Osteocyte (in vitro differentiated cells): ENCODE data around the gene KDM4C. TPM values are rescaled to one million over a fixed set of nuclear protein-coding genes. Genes with fewer than 3 reads are reported as not detected.

Experiments used
- DNase-seq: peaks from one replicate; pipeline ENCODE4 v3.0.0; 2021; ENCODE audit warnings: mixed read lengths; ENCODE audit not compliant: unreplicated experiment; ENCODE audit errors: extremely low spot score
- H3K27ac Mint-ChIP-seq: one replicate; pipeline ENCODE4 v1.8.0; 2021; ENCODE audit warnings: mild to moderate bottlenecking, mixed read lengths; ENCODE audit not compliant: unreplicated experiment
- H3K27me3 Mint-ChIP-seq: one replicate; pipeline ENCODE4 v1.8.0; 2021; ENCODE audit warnings: mixed read lengths; ENCODE audit not compliant: unreplicated experiment
- H3K36me3 Mint-ChIP-seq: one replicate; pipeline ENCODE4 v1.8.0; 2021; ENCODE audit warnings: mixed read lengths; ENCODE audit not compliant: unreplicated experiment
- H3K4me1 Mint-ChIP-seq: one replicate; pipeline ENCODE4 v1.8.0; 2021; ENCODE audit warnings: mixed read lengths; ENCODE audit not compliant: unreplicated experiment
- H3K4me3 Mint-ChIP-seq: one replicate; pipeline ENCODE4 v1.8.0; 2021; ENCODE audit warnings: mild to moderate bottlenecking, moderate library complexity, mixed read lengths; ENCODE audit not compliant: unreplicated experiment
- H3K9me3 Mint-ChIP-seq: one replicate; pipeline ENCODE4 v1.8.0; 2021; ENCODE audit warnings: mixed read lengths; ENCODE audit not compliant: unreplicated experiment
- total RNA-seq: library from RNA; stranded (reverse); gene quantifications from 2 replicates; pipeline ENCODE4 v1.2.1, GENCODE V29; 2021
- TF ChIP-seq, protein P1 (sequence below): fragments of 200-600 bp; sonication (generic); IDR thresholded peaks from 2 replicates; pipeline ENCODE4 v1.5.0; 2021; ENCODE audit warnings: antibody characterized with exemption, mild to moderate bottlenecking, moderate library complexity

KDM4C gene
- total RNA-seq, 1 donor from 2014 or later = 25.3 TPM

DNA sequence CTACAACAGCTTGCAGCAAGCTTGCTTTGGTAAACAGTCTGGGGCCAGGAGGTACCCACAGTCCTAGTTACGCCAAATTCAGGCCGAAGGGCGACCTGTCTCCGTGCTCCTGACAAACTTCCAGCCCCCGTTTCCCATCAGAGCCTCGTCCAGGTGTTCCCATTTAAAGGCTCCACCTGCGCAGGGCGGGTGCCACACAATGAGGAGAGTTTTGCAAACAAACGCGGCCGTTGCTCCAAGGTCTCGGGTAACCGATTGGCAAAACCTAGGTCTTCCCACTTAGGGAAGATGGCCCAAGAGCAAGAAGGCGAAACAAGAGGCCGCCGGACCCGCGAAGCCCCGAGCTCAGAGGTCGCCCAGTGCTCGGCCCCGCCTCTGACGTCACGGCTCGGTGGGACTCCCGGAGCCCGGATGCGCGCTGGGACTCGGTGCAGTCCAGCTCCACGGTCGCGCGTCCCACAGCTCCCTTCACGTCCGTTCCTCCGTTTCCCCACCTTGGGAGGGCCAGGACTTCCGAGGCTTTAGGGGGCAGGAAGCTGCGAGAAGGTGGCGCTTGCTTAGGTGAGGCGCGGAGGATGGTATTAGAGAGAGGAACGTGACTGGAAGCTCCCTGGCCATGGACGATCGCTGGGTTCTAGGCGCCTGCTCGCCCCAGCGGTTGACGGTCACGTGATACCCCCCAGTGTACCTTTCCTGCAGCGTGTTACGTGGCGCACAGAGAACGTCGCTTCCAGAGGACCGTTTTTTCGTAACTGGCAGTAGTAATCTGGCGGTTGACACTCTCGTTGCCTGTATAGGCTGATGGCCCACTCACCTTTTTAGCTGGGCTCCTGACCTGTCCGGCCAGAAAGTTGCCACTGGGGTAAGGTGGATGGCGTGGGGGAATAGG, 41.8 kb upstream of the KDM4C start:
- Mint-ChIP-seq H3K4me1 (no peaks in the 10 kb centered on the region), H3K36me3 (no peaks in the 10 kb centered on the region), H3K27me3 (no peaks in the 10 kb centered on the region), H3K9me3 (no peaks in the 10 kb centered on the region), H3K4me3 (no peak overlapping the region), H3K27ac (peak overlapping the region; percentile 27)
- TF ChIP-seq, protein P1, sequence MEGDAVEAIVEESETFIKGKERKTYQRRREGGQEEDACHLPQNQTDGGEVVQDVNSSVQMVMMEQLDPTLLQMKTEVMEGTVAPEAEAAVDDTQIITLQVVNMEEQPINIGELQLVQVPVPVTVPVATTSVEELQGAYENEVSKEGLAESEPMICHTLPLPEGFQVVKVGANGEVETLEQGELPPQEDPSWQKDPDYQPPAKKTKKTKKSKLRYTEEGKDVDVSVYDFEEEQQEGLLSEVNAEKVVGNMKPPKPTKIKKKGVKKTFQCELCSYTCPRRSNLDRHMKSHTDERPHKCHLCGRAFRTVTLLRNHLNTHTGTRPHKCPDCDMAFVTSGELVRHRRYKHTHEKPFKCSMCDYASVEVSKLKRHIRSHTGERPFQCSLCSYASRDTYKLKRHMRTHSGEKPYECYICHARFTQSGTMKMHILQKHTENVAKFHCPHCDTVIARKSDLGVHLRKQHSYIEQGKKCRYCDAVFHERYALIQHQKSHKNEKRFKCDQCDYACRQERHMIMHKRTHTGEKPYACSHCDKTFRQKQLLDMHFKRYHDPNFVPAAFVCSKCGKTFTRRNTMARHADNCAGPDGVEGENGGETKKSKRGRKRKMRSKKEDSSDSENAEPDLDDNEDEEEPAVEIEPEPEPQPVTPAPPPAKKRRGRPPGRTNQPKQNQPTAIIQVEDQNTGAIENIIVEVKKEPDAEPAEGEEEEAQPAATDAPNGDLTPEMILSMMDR = no peak
- DNase-seq = no peak

DNA sequence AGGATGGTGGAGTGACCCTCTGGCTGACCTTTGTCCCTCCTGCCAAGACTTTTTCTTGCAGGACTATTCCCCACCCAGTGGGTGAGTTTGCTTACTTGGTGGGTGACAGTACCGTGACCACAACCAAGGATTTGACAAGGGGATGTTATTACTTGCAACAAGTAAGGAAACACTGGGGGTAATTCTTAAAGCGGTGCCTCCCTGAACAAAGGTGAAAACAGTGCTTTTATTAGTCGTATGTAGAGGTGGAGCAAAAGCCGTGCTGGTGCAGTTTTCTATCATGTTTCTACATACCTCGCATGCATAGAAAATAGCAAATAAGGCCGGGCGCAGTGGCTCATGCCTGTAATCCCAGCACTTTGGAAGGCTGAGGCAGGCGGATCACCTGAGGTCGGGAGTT, 41.0 kb upstream of the KDM4C start:
- H3K9me3 Mint-ChIP-seq = no peaks in the 10 kb centered on the region
- H3K4me1 Mint-ChIP-seq = no peaks in the 10 kb centered on the region
- no peak overlapping the region for H3K4me3 Mint-ChIP-seq
- H3K27ac Mint-ChIP-seq = no peak overlapping the region
- no peaks in the 10 kb centered on the region for H3K27me3 Mint-ChIP-seq
- no peak for DNase-seq
- TF ChIP-seq, protein P1 = no peak
- H3K36me3 Mint-ChIP-seq = no peaks in the 10 kb centered on the region

DNA sequence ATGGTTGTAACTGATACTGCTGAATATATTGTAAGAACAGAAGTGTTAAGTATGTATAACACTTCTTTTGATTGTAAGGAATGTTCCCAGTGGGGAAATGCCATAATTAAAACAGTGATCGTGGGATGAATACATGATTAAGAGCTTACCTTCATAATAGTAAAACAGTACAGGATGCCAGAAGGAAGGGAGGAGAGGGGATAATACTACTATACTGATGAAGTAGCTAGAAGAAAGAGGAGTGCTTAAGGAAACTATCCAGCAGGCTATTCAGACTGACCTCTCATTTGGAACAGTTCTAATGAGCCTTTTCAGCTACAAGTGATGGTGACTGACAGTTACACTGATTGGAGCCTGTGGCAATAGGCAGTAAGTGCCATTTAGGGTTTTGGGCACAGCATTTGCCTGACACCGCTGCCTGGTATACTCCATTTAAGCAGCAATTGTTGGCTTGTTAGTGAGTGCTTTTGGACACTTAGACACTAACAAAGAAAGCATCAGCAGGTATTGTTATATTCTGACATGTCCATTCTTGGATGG, 33.8 kb upstream of the KDM4C start:
- no peaks in the 10 kb centered on the region for H3K9me3 Mint-ChIP-seq
- TF ChIP-seq, protein P1 = no peak
- H3K4me3 Mint-ChIP-seq = no peak overlapping the region
- no peaks in the 10 kb centered on the region for H3K36me3 Mint-ChIP-seq
- peaks cover 10% of the 10 kb centered on the region for H3K27me3 Mint-ChIP-seq
- H3K27ac Mint-ChIP-seq = no peak overlapping the region
- DNase-seq = no peak
- no peaks in the 10 kb centered on the region for H3K4me1 Mint-ChIP-seq

DNA sequence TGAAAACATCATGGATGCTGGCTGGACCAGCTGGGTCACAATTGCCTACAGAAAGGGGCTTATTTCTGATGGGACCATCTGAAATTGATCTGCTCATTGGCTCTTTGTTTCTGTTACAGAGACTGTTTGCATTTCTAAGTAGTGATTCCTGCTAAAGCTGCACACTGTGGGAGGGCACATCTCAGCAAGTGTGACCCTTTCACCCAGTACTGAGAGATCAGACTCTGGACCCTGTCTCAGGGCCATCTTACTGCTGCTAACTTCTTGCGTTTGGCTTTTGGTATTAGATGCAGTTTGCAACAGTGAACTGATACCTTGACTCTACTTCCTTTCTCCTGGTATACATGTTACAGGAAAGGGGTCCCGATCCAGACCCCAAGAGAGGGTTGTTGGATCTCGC, 24.5 kb upstream of the KDM4C start:
- no peak for DNase-seq
- Mint-ChIP-seq H3K4me1 (no peaks in the 10 kb centered on the region), H3K27ac (no peak overlapping the region), H3K27me3 (no peaks in the 10 kb centered on the region), H3K9me3 (no peaks in the 10 kb centered on the region), H3K4me3 (no peak overlapping the region), H3K36me3 (no peaks in the 10 kb centered on the region)
- TF ChIP-seq, protein P1 = no peak

DNA sequence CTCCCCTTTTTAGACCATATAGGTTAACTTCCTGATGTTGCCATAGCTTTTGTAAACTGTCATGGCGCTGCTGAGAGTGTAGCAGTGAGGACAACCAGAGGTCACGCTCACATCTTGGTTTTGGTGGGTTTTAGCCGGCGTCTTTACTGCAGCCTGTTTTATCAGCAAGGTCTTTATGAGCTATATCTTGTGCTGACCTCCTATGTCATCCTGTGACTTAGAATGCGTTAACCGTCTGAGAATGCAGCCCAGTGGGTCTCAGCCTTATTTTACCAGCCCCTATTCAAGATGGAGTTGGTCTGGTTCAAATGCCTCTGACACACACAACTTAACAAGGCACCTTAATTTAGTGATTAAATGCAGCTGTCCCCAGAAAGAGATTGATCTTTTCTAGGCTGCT, 23.9 kb upstream of the KDM4C start:
- TF ChIP-seq, protein P1 = no peak
- no peak overlapping the region for H3K27ac Mint-ChIP-seq

More for the DNA sequence above, 23.9 kb upstream of the KDM4C start:
- Mint-ChIP-seq H3K4me3 (no peak overlapping the region), H3K4me1 (no peaks in the 10 kb centered on the region), H3K9me3 (no peaks in the 10 kb centered on the region), H3K36me3 (no peaks in the 10 kb centered on the region), H3K27me3 (no peaks in the 10 kb centered on the region)
- DNase-seq = no peak
